GM18867 (cell line): ENCODE measurements around the gene KRTAP23-1.

Source experiments
- ATAC-seq: cut with Tn5 transposase; IDR thresholded peaks from one replicate; pipeline ENCODE4 v1.9.1; 2021; ENCODE audit warnings: mild to moderate bottlenecking, moderate library complexity; ENCODE audit not compliant: unreplicated experiment

KRTAP23-1 gene

GRCh38 chr21:30348506-30348905 is at the start of gene KRTAP23-1:
KRTAP23-1 (minus strand) TSS chr21:30348606; CDS start chr21:30348606, 0 bp downstream.
- no peak for ATAC-seq

GRCh38 chr21:30395731-30396130 is 47.3 kb upstream of the KRTAP23-1 start, which contains the start of gene KRTAP13-1:
KRTAP13-1 (plus strand) TSS chr21:30396031; CDS start chr21:30396087, 56 bp downstream.
- no peak for ATAC-seq

GRCh38 chr21:30391492-30392025 is 43.2 kb upstream of the KRTAP23-1 start:
- no peak for ATAC-seq

- no peak for ATAC-seq
Measured at GRCh38 chr21:30382201-30382600, 33.8 kb upstream of the KRTAP23-1 start.

- no peak for ATAC-seq
Measured at GRCh38 chr21:30372139-30372770, 23.8 kb upstream of the KRTAP23-1 start, which contains the start of gene KRTAP13-2. KRTAP13-2 (minus strand) TSS chr21:30372271; CDS start chr21:30372213, 58 bp downstream.

GRCh38 chr21:30355906-30356305 is 7.5 kb upstream of the KRTAP23-1 start:
- ATAC-seq: no peak

GRCh38 chr21:30354308-30355005 is 6.1 kb upstream of the KRTAP23-1 start:
- ATAC-seq: no peak

- ATAC-seq: no peak
Measured at GRCh38 chr21:30351534-30351933, 3.1 kb upstream of the KRTAP23-1 start.

- no peak for ATAC-seq
Measured at GRCh38 chr21:30349572-30349971, 1.2 kb upstream of the KRTAP23-1 start.

- ATAC-seq: no peak
Measured at GRCh38 chr21:30345014-30345413, 3.4 kb downstream of the KRTAP23-1 start.

GRCh38 chr21:30340714-30341573 is 7.5 kb downstream of the KRTAP23-1 start:
- peak; percentile 52 for ATAC-seq

- ATAC-seq: no peak
Measured at GRCh38 chr21:30338717-30339116, 9.7 kb downstream of the KRTAP23-1 start.

GRCh38 chr21:30337772-30338171 is 10.6 kb downstream of the KRTAP23-1 start:
- ATAC-seq: no peak

- no peak for ATAC-seq
Measured at GRCh38 chr21:30337276-30337744, 11.1 kb downstream of the KRTAP23-1 start, which contains the start of gene KRTAP27-1. KRTAP27-1 (minus strand) TSS chr21:30337694; CDS start chr21:30337668, 26 bp downstream.

- ATAC-seq: no peak
Measured at GRCh38 chr21:30336596-30336995, 11.8 kb downstream of the KRTAP23-1 start.

GRCh38 chr21:30333736-30334135 is 14.7 kb downstream of the KRTAP23-1 start:
- ATAC-seq: no peak

GRCh38 chr21:30332681-30333080 is 15.7 kb downstream of the KRTAP23-1 start:
- ATAC-seq: no peak

- ATAC-seq: no peak
Measured at GRCh38 chr21:30329203-30329875, 19.1 kb downstream of the KRTAP23-1 start.

GRCh38 chr21:30326390-30326789 is 22.0 kb downstream of the KRTAP23-1 start:
- ATAC-seq: no peak

- ATAC-seq: no peak
Measured at GRCh38 chr21:30320215-30320614, 28.2 kb downstream of the KRTAP23-1 start, which contains the start of gene KRTAP26-1. KRTAP26-1 (minus strand) TSS chr21:30320315; CDS start chr21:30320035, 280 bp downstream.
